ENCODE data around the gene EMSY.

The EMSY gene

DNA sequence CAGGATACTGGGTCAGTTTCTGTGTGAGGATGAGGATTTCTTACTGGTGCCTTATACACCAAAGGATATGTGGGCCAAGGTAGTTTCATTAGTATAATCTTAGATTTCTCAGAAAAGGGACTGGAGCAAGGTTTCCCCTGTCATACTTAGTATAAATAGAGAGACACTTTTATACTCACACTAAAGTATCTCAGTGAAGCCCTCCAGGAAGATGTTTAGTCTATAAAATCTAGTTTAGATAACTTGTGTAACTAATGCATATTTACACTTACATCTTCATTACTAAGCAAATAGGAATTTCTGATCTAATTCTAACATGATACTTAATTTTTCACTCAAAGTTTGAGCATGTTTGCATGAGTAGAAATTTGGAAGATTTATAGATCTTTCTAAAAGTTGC lies 11.1 kb downstream of the EMSY start:
- peak overlapping the region; percentile 99 for H3K27ac ChIP-seq (ENCODE audit: low read depth, low read length)
- H3K36me3 ChIP-seq (ENCODE audit: control insufficient read depth, insufficient read depth, low read length), result peaks cover 43% of the 10 kb centered on the region
- H3K9me3 ChIP-seq (ENCODE audit: control insufficient read depth, insufficient read depth, low read length), result no peaks in the 10 kb centered on the region
- H3K9ac ChIP-seq (ENCODE audit: low read depth, low read length), result peak overlapping the region; percentile 65
- H3K4me3 ChIP-seq (ENCODE audit: low read depth, low read length), result peak overlapping the region; percentile 38
- peaks cover 68% of the 10 kb centered on the region for H3K4me1 ChIP-seq (ENCODE audit: control insufficient read depth, insufficient read depth, low read length)
- no peaks in the 10 kb centered on the region for H3K27me3 ChIP-seq (ENCODE audit: control insufficient read depth, insufficient read depth, low read length)

DNA sequence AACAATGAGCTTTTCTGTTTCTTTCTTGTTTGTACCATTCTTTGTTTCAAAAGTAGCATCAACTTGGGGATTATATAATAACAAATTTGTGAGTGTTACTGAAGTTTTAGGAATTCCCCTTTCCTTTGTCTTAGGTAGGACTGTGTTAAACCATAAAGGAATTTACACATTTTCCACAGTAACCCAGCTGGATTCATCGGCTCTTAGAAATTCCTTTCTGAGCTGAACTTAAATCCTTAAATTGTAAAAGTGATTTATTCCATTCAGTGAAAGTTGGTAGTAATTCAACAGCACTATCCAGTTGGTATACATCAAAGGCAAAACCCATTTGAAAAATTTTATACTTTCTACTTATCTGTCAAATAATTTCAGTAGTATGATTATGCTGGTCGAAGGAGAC lies 11.8 kb downstream of the EMSY start:
- Histone ChIP-seq H3K27ac (ENCODE audit: low read depth, low read length) (peak overlapping the region; percentile 99), H3K27me3 (ENCODE audit: control insufficient read depth, insufficient read depth, low read length) (no peaks in the 10 kb centered on the region), H3K4me1 (ENCODE audit: control insufficient read depth, insufficient read depth, low read length) (peaks cover 68% of the 10 kb centered on the region), H3K36me3 (ENCODE audit: control insufficient read depth, insufficient read depth, low read length) (peaks cover 48% of the 10 kb centered on the region), H3K9ac (ENCODE audit: low read depth, low read length) (peak overlapping the region; percentile 65), H3K9me3 (ENCODE audit: control insufficient read depth, insufficient read depth, low read length) (no peaks in the 10 kb centered on the region), H3K4me3 (ENCODE audit: low read depth, low read length) (no peak overlapping the region; the same call in 1 of the 2 replicates)

DNA sequence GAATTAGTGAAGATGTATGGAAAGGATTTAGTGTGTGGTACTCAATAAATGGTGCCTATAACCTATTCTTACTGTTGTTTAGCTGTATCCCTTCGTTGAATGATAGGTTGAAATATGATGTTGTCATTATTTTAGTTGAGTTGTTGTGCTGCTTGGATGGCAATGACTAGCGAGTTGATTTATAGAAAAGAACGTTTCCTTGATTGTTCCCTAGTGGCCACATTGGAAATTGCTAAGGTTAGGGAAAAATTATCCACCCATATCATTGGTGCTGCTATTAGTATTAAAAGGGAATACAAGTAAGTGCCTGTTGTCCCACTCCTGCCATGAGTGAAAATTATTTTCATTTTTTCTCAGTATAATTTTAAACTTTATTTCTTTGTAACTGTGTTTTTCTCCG lies 14.5 kb downstream of the EMSY start:
- Histone ChIP-seq H3K4me1 (ENCODE audit: control insufficient read depth, insufficient read depth, low read length) (peaks cover 45% of the 10 kb centered on the region), H3K36me3 (ENCODE audit: control insufficient read depth, insufficient read depth, low read length) (peaks cover 42% of the 10 kb centered on the region), H3K4me3 (ENCODE audit: low read depth, low read length) (no peak overlapping the region), H3K9ac (ENCODE audit: low read depth, low read length) (no peak overlapping the region), H3K27ac (ENCODE audit: low read depth, low read length) (no peak overlapping the region), H3K27me3 (ENCODE audit: control insufficient read depth, insufficient read depth, low read length) (no peaks in the 10 kb centered on the region), H3K9me3 (ENCODE audit: control insufficient read depth, insufficient read depth, low read length) (no peaks in the 10 kb centered on the region)

DNA sequence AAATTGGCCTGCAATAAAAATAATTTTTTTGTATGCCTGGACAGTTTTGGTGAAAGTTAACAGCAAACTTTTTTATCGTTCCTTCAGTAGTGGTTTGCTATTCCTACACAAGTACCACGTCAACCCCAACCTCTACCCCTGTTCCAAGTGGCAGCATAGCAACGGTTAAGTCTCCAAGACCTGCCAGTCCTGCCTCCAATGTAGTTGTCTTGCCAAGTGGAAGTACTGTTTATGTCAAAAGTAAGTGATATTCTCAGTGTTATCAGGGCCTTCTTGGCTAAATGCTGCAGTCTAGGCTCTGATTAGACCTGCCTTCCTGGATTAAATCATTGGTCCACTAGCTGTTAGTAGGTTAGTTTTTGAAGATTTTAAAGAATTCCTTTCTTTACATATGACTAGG lies 15.0 kb downstream of the EMSY start:
- H3K36me3 ChIP-seq (ENCODE audit: control insufficient read depth, insufficient read depth, low read length), result peaks cover 47% of the 10 kb centered on the region
- H3K27me3 ChIP-seq (ENCODE audit: control insufficient read depth, insufficient read depth, low read length), result no peaks in the 10 kb centered on the region
- no peak overlapping the region for H3K27ac ChIP-seq (ENCODE audit: low read depth, low read length)
- peaks cover 39% of the 10 kb centered on the region for H3K4me1 ChIP-seq (ENCODE audit: control insufficient read depth, insufficient read depth, low read length)
- no peak overlapping the region for H3K9ac ChIP-seq (ENCODE audit: low read depth, low read length)
- no peak overlapping the region for H3K4me3 ChIP-seq (ENCODE audit: low read depth, low read length)
- no peaks in the 10 kb centered on the region for H3K9me3 ChIP-seq (ENCODE audit: control insufficient read depth, insufficient read depth, low read length)

DNA sequence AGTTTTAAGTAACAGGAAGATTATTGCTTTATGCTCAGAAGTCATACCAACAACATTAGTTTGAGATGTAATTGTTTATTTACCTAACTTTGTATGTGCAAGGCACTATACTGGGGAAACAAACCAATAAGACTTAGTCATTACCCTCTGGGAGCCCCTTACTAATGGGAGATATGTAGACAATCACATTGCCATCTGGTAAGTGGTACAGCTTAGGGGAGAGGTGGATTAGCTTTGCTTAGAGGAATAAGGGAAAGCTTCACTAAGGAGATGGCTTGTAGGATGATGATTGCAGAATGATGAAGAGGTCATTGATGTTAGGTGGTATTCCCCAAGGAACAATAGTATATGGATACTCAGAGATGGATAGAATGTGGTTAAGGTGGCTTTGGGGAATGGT lies 17.5 kb downstream of the EMSY start:
- Histone ChIP-seq H3K9ac (ENCODE audit: low read depth, low read length) (no peak overlapping the region), H3K36me3 (ENCODE audit: control insufficient read depth, insufficient read depth, low read length) (peaks cover 64% of the 10 kb centered on the region), H3K27ac (ENCODE audit: low read depth, low read length) (no peak overlapping the region), H3K4me1 (ENCODE audit: control insufficient read depth, insufficient read depth, low read length) (peaks cover 17% of the 10 kb centered on the region), H3K9me3 (ENCODE audit: control insufficient read depth, insufficient read depth, low read length) (no peaks in the 10 kb centered on the region), H3K27me3 (ENCODE audit: control insufficient read depth, insufficient read depth, low read length) (no peaks in the 10 kb centered on the region), H3K4me3 (ENCODE audit: low read depth, low read length) (no peak overlapping the region)

DNA sequence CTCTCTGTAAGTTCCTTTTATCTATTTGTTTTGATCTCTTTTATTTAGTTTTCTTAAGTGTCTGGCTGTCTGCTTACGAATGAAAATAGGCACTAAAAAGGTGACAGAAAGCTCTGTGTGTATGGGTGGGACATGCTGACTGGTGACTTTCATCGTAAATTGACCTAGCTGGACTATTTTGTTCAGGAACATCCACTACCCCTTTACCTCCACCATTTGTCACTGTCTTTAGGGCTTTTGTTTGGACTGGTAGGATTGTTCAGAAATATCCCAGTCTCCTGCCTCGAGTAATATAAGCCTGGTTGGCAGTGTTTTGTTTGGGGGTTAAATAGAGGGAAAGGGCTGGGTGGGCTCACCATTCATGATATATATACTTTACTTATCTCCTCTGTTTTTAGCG lies 20.9 kb downstream of the EMSY start:
- no peaks in the 10 kb centered on the region for H3K4me1 ChIP-seq (ENCODE audit: control insufficient read depth, insufficient read depth, low read length)
- H3K27ac ChIP-seq (ENCODE audit: low read depth, low read length), result no peak overlapping the region
- no peak overlapping the region for H3K9ac ChIP-seq (ENCODE audit: low read depth, low read length)
- H3K9me3 ChIP-seq (ENCODE audit: control insufficient read depth, insufficient read depth, low read length), result no peaks in the 10 kb centered on the region
- H3K36me3 ChIP-seq (ENCODE audit: control insufficient read depth, insufficient read depth, low read length), result peaks cover 62% of the 10 kb centered on the region
- no peaks in the 10 kb centered on the region for H3K27me3 ChIP-seq (ENCODE audit: control insufficient read depth, insufficient read depth, low read length)
- no peak overlapping the region for H3K4me3 ChIP-seq (ENCODE audit: low read depth, low read length)

DNA sequence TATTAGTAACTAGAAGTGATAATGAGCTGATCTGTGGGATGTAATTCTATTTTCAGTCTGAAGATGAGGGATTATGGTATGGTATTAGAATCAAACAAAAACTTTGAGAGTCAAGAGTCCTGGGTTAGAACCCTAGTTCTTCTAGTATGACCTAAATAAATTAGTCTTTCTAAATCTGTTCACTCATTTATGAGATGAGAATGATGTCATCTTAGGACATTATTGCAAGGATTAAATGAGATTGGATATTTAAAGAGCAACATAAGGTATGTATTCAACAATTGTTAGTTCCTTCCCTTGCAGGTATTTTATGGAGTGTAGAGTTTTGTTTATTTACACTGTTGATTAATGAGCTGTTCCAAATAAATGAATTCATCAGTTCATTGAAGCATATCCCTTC lies 21.8 kb downstream of the EMSY start:
- no peaks in the 10 kb centered on the region for H3K9me3 ChIP-seq (ENCODE audit: control insufficient read depth, insufficient read depth, low read length)
- H3K4me3 ChIP-seq (ENCODE audit: low read depth, low read length), result no peak overlapping the region
- no peaks in the 10 kb centered on the region for H3K4me1 ChIP-seq (ENCODE audit: control insufficient read depth, insufficient read depth, low read length)
- no peak overlapping the region for H3K27ac ChIP-seq (ENCODE audit: low read depth, low read length)
- H3K27me3 ChIP-seq (ENCODE audit: control insufficient read depth, insufficient read depth, low read length), result no peaks in the 10 kb centered on the region
- H3K9ac ChIP-seq (ENCODE audit: low read depth, low read length), result no peak overlapping the region
- H3K36me3 ChIP-seq (ENCODE audit: control insufficient read depth, insufficient read depth, low read length), result peaks cover 63% of the 10 kb centered on the region

DNA sequence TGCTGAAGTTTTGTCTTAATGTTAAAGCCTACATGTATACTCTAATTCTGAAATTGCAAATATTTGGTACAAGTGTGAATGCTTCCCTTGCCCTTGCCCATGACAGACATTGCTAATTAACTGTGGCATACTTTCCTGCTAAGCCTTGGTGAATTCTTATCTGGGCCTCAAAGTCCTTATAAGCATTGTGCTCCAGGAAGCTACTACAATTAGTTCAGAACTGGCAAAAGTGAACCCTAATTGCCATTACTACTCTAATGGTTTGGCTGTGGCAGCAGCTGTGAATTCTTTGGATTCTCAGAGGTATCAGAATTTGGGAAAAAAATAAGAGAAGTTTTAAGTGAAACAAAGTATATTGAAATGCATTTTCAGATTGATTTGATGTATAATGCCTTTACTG lies 24.3 kb downstream of the EMSY start:
- Histone ChIP-seq H3K27me3 (ENCODE audit: control insufficient read depth, insufficient read depth, low read length) (no peaks in the 10 kb centered on the region), H3K4me3 (ENCODE audit: low read depth, low read length) (no peak overlapping the region), H3K4me1 (ENCODE audit: control insufficient read depth, insufficient read depth, low read length) (no peaks in the 10 kb centered on the region), H3K27ac (ENCODE audit: low read depth, low read length) (no peak overlapping the region), H3K9ac (ENCODE audit: low read depth, low read length) (no peak overlapping the region), H3K9me3 (ENCODE audit: control insufficient read depth, insufficient read depth, low read length) (no peaks in the 10 kb centered on the region), H3K36me3 (ENCODE audit: control insufficient read depth, insufficient read depth, low read length) (peaks cover 78% of the 10 kb centered on the region)

DNA sequence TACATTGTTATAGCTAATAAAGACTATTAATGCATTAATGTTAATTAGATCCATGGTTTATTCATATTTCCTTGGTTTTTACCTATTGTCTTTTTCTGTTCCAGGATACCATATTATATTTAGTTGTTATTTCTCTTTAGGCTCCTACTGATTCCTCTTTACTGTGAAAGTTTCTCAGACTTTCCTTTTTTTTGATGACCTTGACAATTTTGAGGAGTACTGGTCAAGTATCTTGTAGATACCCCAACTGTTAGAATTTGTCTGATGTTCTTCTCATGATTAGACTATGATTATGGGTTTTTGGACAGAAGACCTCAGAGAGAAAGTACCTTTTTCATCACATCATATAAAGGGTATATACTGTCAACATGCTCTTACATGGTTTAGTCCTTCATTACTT lies 26.6 kb downstream of the EMSY start:
- H3K36me3 ChIP-seq (ENCODE audit: control insufficient read depth, insufficient read depth, low read length), result peaks cover 69% of the 10 kb centered on the region
- no peaks in the 10 kb centered on the region for H3K9me3 ChIP-seq (ENCODE audit: control insufficient read depth, insufficient read depth, low read length)
- no peaks in the 10 kb centered on the region for H3K4me1 ChIP-seq (ENCODE audit: control insufficient read depth, insufficient read depth, low read length)
- no peak overlapping the region for H3K4me3 ChIP-seq (ENCODE audit: low read depth, low read length)
- no peak overlapping the region for H3K9ac ChIP-seq (ENCODE audit: low read depth, low read length)
- H3K27ac ChIP-seq (ENCODE audit: low read depth, low read length), result no peak overlapping the region
- no peaks in the 10 kb centered on the region for H3K27me3 ChIP-seq (ENCODE audit: control insufficient read depth, insufficient read depth, low read length)

DNA sequence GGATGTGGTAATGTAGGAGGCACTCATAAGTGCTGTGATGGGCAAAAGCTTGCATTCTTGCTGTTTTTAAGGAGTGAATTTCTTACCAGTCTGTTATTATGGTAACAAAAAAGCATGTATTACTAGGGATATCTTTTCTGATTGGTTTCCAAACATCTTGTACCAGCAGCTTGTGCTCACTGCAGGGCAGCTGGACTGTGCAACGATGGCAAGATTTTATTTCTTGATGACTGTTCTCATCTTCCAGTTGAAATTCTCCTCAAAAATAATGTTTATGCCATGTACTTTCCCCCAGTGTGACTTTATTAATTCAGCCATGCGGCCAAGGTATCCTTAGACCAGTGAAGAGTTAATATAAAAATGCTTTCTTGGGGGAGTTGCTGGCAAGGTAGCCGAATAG lies 35.4 kb downstream of the EMSY start:
- Histone ChIP-seq H3K27ac (ENCODE audit: low read depth, low read length) (no peak overlapping the region), H3K4me3 (ENCODE audit: low read depth, low read length) (no peak overlapping the region), H3K4me1 (ENCODE audit: control insufficient read depth, insufficient read depth, low read length) (no peaks in the 10 kb centered on the region), H3K9ac (ENCODE audit: low read depth, low read length) (no peak overlapping the region), H3K27me3 (ENCODE audit: control insufficient read depth, insufficient read depth, low read length) (no peaks in the 10 kb centered on the region), H3K36me3 (ENCODE audit: control insufficient read depth, insufficient read depth, low read length) (peaks cover 16% of the 10 kb centered on the region), H3K9me3 (ENCODE audit: control insufficient read depth, insufficient read depth, low read length) (0 out of 2 replicates have a peak, but pooled peaks cover 3% of the 10 kb centered on the region)

DNA sequence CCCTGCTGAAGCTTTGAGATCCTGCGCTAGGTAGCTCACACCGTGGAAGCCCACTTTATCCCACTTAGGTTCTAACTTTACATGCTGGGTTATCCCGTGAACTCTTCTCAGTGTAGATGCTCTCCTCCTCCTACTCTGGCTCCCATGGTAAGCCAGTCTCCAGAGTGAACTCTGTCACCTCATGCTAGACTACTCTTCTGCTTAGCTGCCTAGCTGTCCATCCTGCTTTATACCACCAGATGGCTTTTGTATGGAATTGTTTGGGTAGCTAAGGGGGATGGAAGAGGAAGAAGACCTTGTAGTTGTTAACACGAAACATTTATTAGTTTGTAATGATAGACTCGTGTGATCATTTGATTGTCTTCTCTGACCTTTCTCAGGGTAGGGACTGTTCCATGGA lies 46.8 kb downstream of the EMSY start:
- H3K27ac ChIP-seq (ENCODE audit: low read depth, low read length), result no peak overlapping the region
- H3K9ac ChIP-seq (ENCODE audit: low read depth, low read length), result no peak overlapping the region
- H3K9me3 ChIP-seq (ENCODE audit: control insufficient read depth, insufficient read depth, low read length), result no peaks in the 10 kb centered on the region
- no peaks in the 10 kb centered on the region for H3K27me3 ChIP-seq (ENCODE audit: control insufficient read depth, insufficient read depth, low read length)
- no peaks in the 10 kb centered on the region for H3K4me1 ChIP-seq (ENCODE audit: control insufficient read depth, insufficient read depth, low read length)
- no peak overlapping the region for H3K4me3 ChIP-seq (ENCODE audit: low read depth, low read length)
- H3K36me3 ChIP-seq (ENCODE audit: control insufficient read depth, insufficient read depth, low read length), result peaks cover 33% of the 10 kb centered on the region

DNA sequence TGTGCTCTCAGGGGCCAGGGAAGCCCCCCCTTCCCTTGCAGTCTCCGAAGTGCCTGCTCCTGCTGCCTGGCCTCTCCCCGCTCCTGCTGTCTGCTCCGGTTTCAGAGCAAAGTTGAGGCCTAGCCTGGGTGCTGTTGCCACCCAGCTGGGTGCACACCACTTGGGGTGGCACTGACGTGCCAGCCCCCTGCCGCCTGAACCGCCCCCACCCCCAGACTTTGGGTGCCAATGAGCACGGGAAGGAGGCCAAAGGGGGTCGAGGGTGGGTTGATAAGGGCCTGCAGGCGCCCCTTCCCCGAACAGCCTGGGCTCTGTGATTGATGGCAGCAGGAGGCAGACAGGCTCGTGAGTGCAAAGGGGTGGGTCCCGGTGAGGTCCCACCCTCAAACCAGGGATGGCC lies 48.2 kb downstream of the EMSY start:
- Histone ChIP-seq H3K4me1 (ENCODE audit: control insufficient read depth, insufficient read depth, low read length) (no peaks in the 10 kb centered on the region), H3K9ac (ENCODE audit: low read depth, low read length) (no peak overlapping the region), H3K27ac (ENCODE audit: low read depth, low read length) (no peak overlapping the region), H3K9me3 (ENCODE audit: control insufficient read depth, insufficient read depth, low read length) (no peaks in the 10 kb centered on the region), H3K36me3 (ENCODE audit: control insufficient read depth, insufficient read depth, low read length) (peaks cover 35% of the 10 kb centered on the region), H3K4me3 (ENCODE audit: low read depth, low read length) (no peak overlapping the region), H3K27me3 (ENCODE audit: control insufficient read depth, insufficient read depth, low read length) (no peaks in the 10 kb centered on the region)
